Natural killer cell (primary cell): Measurements from ENCODE around the gene SPRY1. TPM values are rescaled to one million over a fixed set of nuclear protein-coding genes. Genes with fewer than 3 reads are reported as not detected.

Source experiments
- ATAC-seq, 3 donors: fragments of 150-1000 bp in 2 of 3; fragments of 200-7000 bp in 1 of 3; cut with Tn5 transposase; 1 replicate in 1 of 3; 2 replicates in 2 of 3; pipeline ENCODE4 v1.10.0; 2021; ENCODE audit warnings: mild to moderate bottlenecking in 2 of 3, moderate library complexity in 2 of 3
- DNase-seq, 2 donors: peaks; one replicate each; pipeline versions ENCODE4 v3.0.0 to v3.0.0-alpha.2; 2013 to 2021; ENCODE audit warnings: mixed read lengths in 1 of 2
- H3K27ac ChIP-seq: one replicate; pipeline ENCODE4 v1.5.1; 2013; ENCODE audit warnings: mild to moderate bottlenecking, low read length
- H3K27me3 ChIP-seq: one replicate; pipeline ENCODE4 v1.6.1; 2013; ENCODE audit warnings: low read length; ENCODE audit not compliant: control insufficient read depth, insufficient read depth
- H3K36me3 ChIP-seq: one replicate; pipeline ENCODE4 v1.6.1; 2013; ENCODE audit warnings: low read length; ENCODE audit not compliant: control insufficient read depth, insufficient read depth
- H3K4me1 ChIP-seq: one replicate; pipeline ENCODE4 v1.6.1; 2013; ENCODE audit warnings: low read length; ENCODE audit not compliant: control insufficient read depth, insufficient read depth
- H3K4me3 ChIP-seq: one replicate; pipeline ENCODE4 v1.5.1; 2013; ENCODE audit warnings: low read length
- H3K9me3 ChIP-seq: one replicate; pipeline ENCODE4 v1.6.1; 2013; ENCODE audit warnings: low read length; ENCODE audit not compliant: control insufficient read depth, insufficient read depth
- H3K27ac Mint-ChIP-seq, 2 donors: one replicate each; pipeline ENCODE4 v1.8.0; 2022; ENCODE audit warnings: mild to moderate bottlenecking in 2 of 2, mixed read lengths in 2 of 2, moderate library complexity in 1 of 2
- H3K27me3 Mint-ChIP-seq, 2 donors: one replicate each; pipeline ENCODE4 v1.8.0; 2022; ENCODE audit warnings: low read depth in 2 of 2, mixed read lengths in 2 of 2
- H3K36me3 Mint-ChIP-seq: one replicate; pipeline ENCODE4 v1.8.0; 2022; ENCODE audit warnings: mixed read lengths
- H3K4me1 Mint-ChIP-seq, 2 donors: one replicate each; pipeline ENCODE4 v1.8.0; 2022; ENCODE audit warnings: mixed read lengths in 2 of 2
- H3K4me3 Mint-ChIP-seq: one replicate; pipeline ENCODE4 v1.8.0; 2022; ENCODE audit warnings: mild to moderate bottlenecking, moderate library complexity, mixed read lengths
- H3K9me3 Mint-ChIP-seq, 2 donors: one replicate each; pipeline ENCODE4 v1.8.0; 2022; ENCODE audit warnings: mixed read lengths in 2 of 2
- CTCF ChIP-seq: fragments of 200-600 bp; IDR thresholded peaks from one replicate; pipeline ENCODE4 v1.8.0; 2022; ENCODE audit warnings: antibody characterized with exemption
- WGBS: methylation state at CpG from one replicate; pipeline ENCODE4 v1.1.7; 2013; ENCODE audit warnings: missing lambda C conversion rate; ENCODE audit not compliant: insufficient coverage; 5-methylcytosine and 5-hydroxymethylcytosine counted together
- intact Hi-C: fragments of 100-400 bp; cut with micrococcal nuclease; formaldehyde crosslinking; loops from one replicate; pipeline ENCODE4 v1.14.2; 2022
- total RNA-seq, 4 donors: library from RNA; stranded (reverse); fragments of 120-200 nt in 1 of 4; gene quantifications; one replicate each; pipeline versions ENCODE4 v1.2.3 to v1.2.4, GENCODE V29; 2013 to 2022

SPRY1 gene
- total RNA-seq, 3 donors from 2014 or later (not counting 1 experiment from before 2014, with no cell fraction given): 8.7 to 9.8 (median 9.5) TPM

DNA sequence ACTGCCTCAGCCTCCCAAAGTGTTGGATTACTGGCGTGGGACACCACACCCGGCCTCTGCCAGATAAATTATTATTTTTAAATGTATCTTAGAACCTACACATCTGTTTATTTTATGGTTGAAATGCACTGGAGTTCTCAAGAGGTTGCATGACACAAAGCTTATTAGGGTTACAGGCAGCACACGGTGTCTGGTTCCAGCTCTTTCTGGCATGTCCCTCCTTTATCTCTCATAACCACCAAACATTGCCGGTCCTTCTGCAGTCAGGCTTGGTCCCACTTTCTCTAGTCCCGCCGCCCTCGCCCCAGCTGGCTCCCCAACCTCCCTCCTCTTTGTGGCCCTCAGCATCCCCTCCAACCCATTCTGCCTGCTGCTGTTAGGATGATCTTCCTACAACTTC is 39.7 kb upstream of the SPRY1 start:
- WGBS: 77% methylated on average over 5 of the region's 7 CpGs
- Mint-ChIP-seq H3K27me3 (peaks cover 0 to 3% of the 10 kb centered on the region in 2 donors), H3K36me3 (no peaks in the 10 kb centered on the region), H3K4me1 (peaks cover 10 to 20% of the 10 kb centered on the region in 2 donors), H3K4me3 (no peak overlapping the region), H3K27ac (no peak overlapping the region), H3K9me3 (no peaks in the 10 kb centered on the region)
- DNase-seq (no peak), ATAC-seq (no peak)
- H3K4me3 ChIP-seq: no peak overlapping the region
- H3K9me3 ChIP-seq: no peaks in the 10 kb centered on the region
- H3K27me3 ChIP-seq: no peaks in the 10 kb centered on the region
- no peak overlapping the region for H3K27ac ChIP-seq
- H3K4me1 ChIP-seq: no peaks in the 10 kb centered on the region
- intact Hi-C loops: no loop called here
- H3K36me3 ChIP-seq: no peaks in the 10 kb centered on the region
- TF ChIP-seq CTCF: no peak

GRCh38 chr4:123359449-123360315 is 36.9 kb upstream of the SPRY1 start:
- no peak overlapping the region for H3K4me3 ChIP-seq
- ATAC-seq (peak in 1 of 3 donors; percentile 30), DNase-seq (no peak)
- H3K36me3 ChIP-seq: no peaks in the 10 kb centered on the region
- peaks cover 0 to 3% of the 10 kb centered on the region in 2 donors for H3K27me3 Mint-ChIP-seq
- H3K4me1 ChIP-seq: no peaks in the 10 kb centered on the region
- TF ChIP-seq CTCF: no peak
- peaks cover 0 to 10% of the 10 kb centered on the region in 2 donors for H3K4me1 Mint-ChIP-seq
- H3K27ac ChIP-seq: no peak overlapping the region
- 69% methylated on average over 4 of the region's 5 CpGs for WGBS
- H3K36me3 Mint-ChIP-seq: no peaks in the 10 kb centered on the region
- intact Hi-C loops: no loop called here
- H3K27me3 ChIP-seq: no peaks in the 10 kb centered on the region
- H3K27ac Mint-ChIP-seq: no peak overlapping the region
- no peaks in the 10 kb centered on the region for H3K9me3 Mint-ChIP-seq
- H3K4me3 Mint-ChIP-seq: no peak overlapping the region
- H3K9me3 ChIP-seq: no peaks in the 10 kb centered on the region

DNA sequence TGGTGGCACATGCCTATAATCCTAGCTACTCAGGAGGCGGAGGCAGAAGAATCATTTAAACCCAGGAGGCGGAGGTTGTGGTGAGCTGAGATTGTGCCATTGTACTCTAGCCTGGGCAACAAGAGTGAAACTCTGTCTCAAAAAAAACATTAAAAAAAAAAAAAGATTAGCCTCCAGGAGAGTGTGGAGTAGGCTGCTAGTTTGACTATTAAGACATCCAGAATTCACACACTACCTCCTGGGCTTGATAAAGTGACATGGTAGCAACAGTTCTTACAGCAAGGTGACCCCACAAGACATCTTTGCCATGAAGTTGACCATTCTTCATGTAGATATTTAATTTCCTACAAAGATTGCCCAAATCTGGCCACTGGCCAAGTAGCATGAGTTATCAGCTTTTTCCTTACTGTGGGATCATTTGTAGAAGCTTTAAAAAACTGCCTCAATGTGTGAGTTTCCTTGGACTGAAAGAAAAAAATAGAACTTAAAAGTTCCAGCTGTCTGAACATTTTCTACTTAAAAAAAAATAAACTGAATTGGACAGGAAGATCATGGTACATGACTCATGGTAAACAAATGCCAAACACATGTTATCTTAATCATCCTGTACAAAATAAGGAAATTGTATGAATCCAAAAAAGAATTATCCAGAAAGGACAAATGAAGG is 35.3 kb upstream of the SPRY1 start:
- H3K4me1 ChIP-seq: no peaks in the 10 kb centered on the region
- H3K4me3 ChIP-seq: no peak overlapping the region
- no peak for TF ChIP-seq CTCF
- no peaks in the 10 kb centered on the region for H3K27me3 ChIP-seq
- H3K27ac Mint-ChIP-seq: no peak overlapping the region
- no peak for DNase-seq
- WGBS: no CpG with 5 or more reads among the region's 2 CpGs
- peaks cover 0 to 5% of the 10 kb centered on the region in 2 donors for H3K27me3 Mint-ChIP-seq
- no peak overlapping the region for H3K27ac ChIP-seq
- no peaks in the 10 kb centered on the region for H3K36me3 ChIP-seq
- no peaks in the 10 kb centered on the region for H3K36me3 Mint-ChIP-seq
- no peak for ATAC-seq
- intact Hi-C loops: no loop called here
- H3K9me3 ChIP-seq: no peaks in the 10 kb centered on the region
- no peaks in the 10 kb centered on the region for H3K9me3 Mint-ChIP-seq
- peaks cover 0 to 10% of the 10 kb centered on the region in 2 donors for H3K4me1 Mint-ChIP-seq
- H3K4me3 Mint-ChIP-seq: no peak overlapping the region
